Renal pelvis (tissue), 4 donors: Measurements from ENCODE around the gene HNRNPA2B1. TPM values are rescaled to one million over a fixed set of nuclear protein-coding genes. Genes with fewer than 3 reads are reported as not detected.
"Not testable (repeated sequence)": the region's sequence is repeated elsewhere in the genome, so short reads cannot be mapped to it uniquely, and the experiment has no call there.

Experiments
- DNase-seq: peaks from one replicate; pipeline ENCODE4 v3.0.0-alpha.2; 2013
- polyA plus RNA-seq, 3 donors: library from polyadenylated mRNA; unstranded; fragments of 120-200 nt; gene quantifications; one replicate each; pipeline ENCODE4 v1.2.1, GENCODE V29; 2013; ENCODE audit not compliant: insufficient read length in 3 of 3

HNRNPA2B1 gene
- polyA plus RNA-seq, 3 donors, result 1,492 to 1,725 (median 1,529) TPM

DNA sequence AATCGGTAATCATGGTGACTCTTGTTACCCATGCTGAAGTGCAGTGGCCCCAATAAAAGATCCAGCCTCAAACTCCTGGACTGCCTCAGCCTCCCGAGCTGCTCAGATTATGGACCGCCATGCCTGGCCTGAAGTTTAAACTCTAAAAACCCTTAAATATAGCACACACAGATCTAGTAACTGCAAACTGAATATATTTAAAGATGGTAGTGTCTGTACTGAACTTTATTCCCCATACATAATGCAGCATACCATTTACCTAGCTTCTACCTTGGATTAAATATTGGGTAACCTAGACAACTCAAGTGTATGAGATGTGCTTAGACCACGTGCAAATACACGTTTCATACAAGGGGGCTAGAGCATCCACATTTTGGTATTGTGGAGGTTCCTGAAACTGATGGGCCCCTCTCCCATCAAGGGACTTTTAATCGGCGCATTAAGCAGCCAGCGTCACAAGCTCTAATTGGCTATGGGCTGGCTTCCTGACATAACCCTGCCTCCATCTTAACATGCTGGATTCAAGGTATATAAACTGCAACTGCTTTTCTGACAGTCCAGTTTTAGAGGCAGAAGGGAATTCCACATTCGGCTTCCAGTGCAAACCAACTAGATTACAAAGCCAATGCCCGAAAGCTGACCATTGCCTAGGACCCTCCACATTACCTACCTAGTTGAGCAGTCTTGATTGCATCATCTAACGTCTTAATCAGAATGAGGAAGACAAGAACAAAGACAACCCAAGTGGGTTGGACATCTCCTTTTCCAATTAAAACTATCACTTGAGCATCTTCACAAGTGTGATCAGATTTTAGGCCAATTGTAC is 13.0 kb downstream of the HNRNPA2B1 start:
- no peak for DNase-seq

DNA sequence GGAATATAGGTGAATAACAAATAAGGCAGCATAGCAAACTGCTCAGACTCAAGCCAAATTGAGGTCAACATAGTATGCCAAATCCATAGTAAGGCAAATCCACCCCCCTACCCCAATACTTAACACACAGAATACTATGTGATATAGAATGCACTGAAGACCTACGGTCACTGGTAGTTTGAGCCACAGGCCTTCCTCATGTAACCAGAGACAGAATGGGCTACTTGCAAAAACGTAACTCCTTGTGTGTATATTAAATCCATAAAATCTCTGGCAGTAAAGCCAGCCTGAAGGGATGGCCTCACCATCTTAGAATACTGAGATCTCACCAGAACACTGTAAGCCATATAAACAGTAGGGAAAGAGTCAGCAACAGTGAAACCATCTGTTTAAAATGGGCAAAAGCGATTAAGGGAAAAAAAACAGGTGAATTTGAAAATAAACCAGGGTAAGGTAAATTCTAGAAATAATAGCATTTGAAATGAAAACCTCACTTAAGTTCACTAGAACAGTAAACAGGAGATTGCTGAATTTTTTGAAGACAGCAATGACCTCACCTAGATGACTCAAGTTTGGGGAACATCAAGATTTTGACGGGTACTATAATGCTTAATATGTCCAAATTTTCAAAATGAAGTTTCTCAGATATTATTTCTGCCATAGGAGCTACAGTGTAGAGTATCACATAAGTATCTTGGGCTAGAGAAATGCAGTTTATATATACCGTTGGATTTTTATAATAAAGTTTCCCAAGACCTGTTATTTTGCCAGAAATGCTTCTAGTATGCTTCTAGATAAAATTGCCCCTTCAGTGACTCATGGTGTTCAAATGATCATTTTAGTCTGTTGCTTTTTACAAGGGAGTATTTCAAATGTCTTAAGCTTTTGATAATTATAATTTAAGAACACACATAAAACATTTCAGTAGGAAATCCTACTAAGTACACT is 13.9 kb downstream of the HNRNPA2B1 start:
- no peak for DNase-seq

DNA sequence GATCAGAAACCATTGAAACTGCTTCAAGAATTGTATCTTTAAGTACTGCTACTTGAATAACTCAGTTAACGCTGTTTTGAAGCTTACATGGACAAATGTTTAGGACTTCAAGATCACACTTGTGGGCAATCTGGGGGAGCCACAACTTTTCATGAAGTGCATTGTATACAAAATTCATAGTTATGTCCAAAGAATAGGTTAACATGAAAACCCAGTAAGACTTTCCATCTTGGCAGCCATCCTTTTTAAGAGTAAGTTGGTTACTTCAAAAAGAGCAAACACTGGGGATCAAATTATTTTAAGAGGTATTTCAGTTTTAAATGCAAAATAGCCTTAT is 14.7 kb downstream of the HNRNPA2B1 start:
- no peak for DNase-seq

DNA sequence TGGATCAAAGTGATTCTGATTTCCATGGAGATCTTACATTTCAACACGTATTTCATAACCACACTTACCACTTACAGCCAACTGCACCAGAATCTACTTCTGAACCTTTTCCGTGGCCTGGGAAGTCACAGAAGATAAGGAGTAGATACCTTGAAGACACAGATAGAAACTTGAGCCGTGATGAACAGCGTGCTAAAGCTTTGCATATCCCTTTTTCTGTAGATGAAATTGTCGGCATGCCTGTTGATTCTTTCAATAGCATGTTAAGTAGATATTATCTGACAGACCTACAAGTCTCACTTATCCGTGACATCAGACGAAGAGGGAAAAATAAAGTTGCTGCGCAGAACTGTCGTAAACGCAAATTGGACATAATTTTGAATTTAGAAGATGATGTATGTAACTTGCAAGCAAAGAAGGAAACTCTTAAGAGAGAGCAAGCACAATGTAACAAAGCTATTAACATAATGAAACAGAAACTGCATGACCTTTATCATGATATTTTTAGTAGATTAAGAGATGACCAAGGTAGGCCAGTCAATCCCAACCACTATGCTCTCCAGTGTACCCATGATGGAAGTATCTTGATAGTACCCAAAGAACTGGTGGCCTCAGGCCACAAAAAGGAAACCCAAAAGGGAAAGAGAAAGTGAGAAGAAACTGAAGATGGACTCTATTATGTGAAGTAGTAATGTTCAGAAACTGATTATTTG is 15.3 kb downstream of the HNRNPA2B1 start:
- DNase-seq, result no peak

DNA sequence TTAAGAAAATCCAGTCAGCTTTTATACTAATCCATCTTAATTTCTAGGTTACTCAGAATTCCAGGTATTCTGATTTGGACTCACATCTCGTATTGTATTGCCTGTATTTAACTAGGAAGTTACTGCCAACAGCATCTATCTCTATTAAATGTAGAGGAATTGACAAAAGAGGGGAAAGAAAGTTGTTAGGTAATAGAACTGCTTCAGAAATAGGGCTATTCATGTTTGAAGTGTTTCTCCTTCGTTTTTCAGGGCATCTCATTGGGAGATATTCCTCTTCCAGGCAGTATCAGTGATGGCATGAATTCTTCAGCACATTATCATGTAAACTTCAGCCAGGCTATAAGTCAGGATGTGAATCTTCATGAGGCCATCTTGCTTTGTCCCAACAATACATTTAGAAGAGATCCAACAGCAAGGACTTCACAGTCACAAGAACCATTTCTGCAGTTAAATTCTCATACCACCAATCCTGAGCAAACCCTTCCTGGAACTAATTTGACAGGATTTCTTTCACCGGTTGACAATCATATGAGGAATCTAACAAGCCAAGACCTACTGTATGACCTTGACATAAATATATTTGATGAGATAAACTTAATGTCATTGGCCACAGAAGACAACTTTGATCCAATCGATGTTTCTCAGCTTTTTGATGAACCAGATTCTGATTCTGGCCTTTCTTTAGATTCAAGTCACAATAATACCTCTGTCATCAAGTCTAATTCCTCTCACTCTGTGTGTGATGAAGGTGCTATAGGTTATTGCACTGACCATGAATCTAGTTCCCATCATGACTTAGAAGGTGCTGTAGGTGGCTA is 16.1 kb downstream of the HNRNPA2B1 start:
- not testable (repeated sequence) for DNase-seq

DNA sequence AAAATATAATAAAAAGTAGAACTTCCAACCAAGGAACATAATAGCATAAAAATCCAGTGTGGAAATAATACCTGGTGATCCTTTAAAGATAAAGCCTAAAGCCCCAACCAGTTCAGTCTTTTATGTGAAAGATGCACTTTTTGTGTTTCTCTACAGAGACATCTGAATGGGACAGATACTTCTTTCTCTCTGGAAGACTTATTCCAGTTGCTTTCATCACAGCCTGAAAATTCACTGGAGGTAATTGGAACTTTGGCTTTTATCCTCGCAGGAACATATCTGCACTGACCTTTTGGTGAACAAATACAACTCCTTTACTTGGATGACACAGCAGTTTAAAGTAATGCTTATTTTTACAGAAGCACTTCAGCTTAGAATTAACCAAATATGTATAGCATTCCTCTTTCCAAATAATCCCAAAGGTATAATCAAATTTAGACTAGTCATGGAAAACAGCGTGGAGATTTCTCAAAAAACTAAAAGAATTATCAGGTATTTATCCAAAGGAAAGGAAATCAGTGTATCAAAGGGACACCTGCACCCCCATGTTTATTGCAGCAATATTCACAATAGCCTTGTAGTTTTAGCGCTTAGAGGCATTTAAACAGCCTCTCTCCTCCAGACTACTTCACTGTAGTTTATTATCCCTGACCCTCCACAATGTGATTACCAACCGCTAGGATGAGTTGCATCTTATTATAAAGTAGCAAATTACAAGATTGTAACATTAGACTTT is 16.8 kb downstream of the HNRNPA2B1 start:
- no peak for DNase-seq

DNA sequence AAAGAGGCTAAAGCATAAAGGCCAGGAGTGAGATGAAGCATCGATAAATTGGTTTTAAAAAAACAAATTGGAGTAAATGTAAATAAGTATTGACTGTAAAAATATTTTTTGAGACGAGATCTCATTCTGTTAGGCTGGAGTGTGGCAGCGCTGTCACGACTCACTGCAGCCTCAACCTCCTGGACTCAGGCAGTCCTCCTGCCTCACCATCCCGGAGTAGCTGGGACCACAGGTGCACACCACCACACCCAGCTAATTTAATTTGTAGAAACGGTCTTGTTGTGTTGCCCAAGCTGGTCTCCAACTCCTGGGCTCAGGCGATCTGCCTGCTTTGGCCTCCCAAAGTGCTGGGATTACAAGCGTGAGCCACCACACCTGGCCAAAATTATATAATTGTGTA is 17.8 kb downstream of the HNRNPA2B1 start:
- no peak for DNase-seq

DNA sequence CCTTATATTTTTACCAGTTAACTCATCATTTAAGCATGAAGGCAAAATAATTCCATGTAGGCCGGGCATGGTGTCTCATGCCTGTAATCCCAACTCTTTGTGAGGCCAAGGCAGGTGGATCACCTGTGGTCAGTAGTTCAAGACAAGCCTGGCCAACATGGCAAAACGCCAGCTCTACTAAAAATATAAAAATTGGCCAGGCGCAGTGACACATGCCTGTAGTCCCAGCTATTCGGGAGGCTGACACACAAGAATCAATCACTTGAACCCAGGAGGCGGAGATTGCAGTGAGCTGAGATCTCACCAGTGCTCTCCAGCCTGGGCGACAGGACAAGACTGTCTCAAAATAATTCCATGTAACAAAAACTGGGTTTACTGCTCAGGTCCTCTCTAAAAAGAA is 18.3 kb downstream of the HNRNPA2B1 start:
- DNase-seq, result no peak

DNA sequence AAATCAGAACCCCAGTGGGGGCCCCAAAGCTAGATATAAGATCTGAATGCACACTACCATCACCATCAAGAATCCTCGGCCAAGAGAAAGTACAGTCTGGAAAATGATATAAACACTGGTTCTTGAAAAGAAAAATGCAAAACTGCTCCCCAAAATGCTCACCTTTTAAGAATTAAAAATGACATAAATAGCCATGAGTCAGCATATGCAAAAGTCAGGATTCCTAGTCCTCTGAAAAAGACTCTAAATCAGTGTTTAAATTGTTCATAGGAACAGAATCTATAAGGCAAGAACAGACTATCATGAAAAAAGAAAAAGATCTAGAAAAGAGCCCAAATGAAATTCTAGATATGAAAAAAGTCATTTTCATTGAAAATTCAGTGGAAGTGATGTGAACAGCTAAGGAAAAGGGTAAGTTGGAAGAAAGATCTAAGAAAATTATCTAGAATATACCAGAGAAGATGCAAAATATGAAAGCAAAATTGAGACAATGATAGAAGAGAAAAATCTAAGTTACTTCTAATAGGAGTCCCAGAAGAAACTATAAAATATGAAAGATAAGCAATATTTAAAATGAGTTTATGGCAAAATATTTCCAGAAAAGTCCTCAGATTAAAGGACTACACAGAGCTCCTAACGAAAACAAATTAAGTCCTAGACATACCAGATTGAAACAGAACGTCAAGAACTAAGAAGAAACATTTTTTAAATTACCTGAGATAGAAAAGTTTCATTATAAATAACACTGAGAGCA is 18.9 kb downstream of the HNRNPA2B1 start:
- DNase-seq, result no peak

DNA sequence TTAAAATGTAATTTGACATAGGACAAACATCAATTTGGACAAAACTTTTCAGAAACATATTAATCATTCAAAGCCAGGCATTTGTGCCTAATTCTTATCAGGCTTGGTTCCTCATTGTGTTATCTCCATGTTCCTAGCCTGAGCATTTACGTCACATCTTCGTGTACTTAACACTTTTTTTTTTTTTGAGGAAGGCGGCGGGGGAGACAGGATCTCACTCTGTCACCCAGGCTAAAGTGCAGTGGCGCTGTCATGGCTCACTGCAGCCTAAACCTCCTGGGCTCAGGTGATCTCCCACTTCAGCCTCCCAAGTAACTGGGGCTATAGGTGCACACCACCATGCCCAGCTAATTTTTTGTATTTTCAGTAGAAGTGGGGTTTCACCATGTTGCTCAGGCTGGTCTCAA is 19.8 kb downstream of the HNRNPA2B1 start:
- no peak for DNase-seq

DNA sequence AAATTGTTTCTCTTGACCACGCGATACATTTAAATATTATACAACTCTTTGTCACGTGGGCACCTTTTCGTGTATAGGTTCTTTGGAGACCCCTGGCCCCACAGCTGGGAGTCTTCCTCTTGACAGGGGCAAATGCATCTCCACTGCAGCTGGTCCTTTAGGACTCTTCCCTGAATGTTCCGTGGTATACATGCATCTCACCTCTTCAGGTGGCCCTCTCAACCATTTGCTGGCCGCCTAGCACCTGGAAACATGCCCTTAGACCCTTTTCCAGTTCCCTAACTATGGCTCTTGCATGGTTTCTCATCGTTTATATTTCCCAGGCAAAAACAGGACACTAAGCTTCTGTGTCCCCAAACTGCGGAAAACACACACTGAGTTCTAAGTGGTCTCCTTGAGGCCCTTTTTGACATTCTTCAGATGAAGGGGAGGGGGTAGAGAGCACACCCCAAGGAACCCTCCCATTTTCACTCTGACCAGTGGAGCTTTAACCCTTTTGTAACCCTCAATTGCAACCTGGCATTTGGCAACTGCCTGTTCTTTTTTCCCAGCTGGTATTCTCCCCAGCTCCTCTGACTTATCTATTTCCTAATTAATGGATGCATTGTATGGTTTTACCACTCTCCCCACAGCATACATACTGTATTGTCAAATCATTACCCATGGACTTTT is 20.6 kb downstream of the HNRNPA2B1 start:
- no peak for DNase-seq

DNA sequence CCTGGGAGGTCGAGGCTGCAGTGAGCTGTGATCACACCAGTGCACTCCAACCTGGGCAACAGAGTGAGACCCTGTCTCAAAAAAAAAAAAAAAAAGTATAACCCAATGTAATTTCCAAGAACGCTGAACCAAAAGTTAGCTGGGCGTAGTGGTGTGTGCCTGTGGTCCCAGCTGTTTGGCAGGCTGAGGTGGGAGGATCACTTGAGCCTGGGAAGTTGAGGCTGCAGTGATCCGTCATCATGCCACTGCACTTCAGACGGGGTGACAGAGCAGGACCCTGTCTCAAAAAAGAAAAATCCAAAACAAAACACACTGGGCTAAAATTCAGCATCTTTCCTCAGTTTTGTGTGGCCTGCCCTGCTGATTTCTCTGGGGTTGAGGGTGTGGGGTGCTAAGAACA is 21.1 kb downstream of the HNRNPA2B1 start:
- no peak for DNase-seq

DNA sequence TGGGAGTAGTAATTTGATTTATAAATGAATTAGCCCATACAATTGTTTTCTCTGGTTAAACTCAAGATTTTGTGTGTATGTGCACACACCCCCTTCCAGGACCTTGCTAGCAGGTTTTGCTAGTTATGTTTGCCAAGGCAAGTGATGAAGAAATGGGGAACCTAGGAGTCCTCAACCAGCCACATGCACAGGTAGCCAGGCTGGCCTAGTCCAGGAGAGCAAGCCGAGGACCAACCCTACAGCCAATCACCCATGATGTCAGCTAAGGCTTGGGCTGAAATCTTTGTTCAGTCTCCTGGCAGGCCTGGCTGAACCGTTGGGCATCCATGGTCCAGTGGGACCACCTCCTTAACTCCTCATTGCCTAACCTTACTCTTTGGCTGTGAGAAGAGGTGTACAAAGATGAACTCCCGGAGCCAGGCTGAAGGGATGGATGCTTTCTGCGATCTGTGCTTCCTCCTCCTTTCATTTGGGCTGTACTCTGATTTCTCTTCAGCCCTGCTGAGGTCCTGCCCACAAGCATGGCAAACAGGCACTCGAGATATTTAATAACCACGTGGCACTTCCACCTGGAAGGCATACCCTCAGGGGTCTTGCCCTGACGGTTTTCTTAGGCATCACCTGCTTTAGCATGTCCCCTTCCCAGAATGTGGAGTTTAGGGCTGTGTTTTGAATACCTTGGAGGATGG is 22.1 kb downstream of the HNRNPA2B1 start:
- no peak for DNase-seq

DNA sequence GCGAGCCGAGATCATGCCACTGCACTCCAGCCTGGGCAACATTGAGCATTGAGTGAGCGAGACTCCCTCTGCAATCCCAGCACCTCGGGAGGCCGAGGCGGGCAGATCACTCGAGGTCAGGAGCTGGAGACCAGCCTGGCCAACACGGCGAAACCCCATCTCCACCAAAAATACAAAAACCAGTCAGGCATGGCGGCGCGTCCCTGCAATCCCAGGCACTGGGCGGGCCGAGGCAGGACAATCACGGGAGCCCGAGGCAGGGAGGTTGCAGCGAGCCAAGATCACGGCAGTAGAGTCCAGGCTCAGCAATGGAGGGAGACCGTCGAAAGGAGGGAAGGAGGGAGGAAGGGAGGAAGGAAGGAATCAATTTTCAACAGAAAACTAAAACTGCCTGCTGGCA is 23.3 kb downstream of the HNRNPA2B1 start:
- DNase-seq, result not testable (repeated sequence)

DNA sequence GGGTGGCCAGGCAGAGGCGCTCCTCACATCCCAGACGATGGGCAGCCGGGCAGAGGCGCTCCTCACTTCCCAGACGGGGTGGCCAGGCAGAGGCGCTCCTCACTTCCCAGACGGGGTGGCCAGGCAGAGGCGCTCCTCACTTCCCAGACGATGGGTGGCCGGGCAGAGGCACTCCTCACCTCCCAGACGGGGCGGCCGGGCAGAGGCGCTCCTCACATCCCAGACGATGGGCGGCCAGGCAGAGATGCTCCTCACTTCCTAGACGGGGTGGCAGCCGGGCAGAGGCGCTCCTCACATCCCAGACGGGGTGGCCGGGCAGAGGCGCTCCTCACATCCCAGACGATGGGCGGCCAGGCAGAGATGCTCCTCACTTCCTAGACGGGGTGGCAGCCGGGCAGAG is 23.9 kb downstream of the HNRNPA2B1 start:
- not testable (repeated sequence) for DNase-seq

DNA sequence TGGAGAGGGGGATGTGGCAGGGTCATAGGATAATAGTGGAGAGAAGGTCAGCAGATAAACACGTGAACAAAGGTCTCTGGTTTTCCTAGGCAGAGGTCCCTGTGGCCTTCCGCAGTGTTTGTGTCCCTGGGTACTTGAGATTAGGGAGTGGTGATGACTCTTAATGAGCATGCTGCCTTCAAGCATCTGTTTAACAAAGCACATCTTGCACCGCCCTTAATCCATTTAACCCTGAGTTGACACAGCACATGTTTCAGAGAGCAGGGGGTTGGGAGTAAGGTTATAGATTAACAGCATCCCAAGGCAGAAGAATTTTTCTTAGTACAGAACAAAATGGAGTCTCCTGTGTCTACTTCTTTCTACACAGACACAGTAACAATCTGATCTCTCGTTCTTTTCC is 24.6 kb downstream of the HNRNPA2B1 start:
- not testable (repeated sequence) for DNase-seq

DNA sequence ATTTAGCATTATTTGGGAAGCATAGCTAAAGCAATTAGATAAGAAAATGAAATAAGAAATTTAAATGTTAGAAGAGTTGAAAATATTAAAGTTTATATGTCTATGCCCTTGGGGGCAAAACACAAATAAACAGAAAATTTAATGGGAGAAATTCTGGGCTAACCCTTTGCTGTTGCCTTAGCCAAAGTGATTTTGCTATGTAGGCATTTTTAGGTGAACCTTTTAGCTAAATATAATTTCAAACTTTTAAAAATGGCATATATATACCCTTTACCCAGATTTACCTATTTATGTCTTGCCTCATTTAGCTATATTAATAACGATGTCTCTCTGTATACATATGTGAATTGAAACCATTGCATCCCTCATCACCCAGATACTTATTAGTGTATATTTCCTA is 28.5 kb downstream of the HNRNPA2B1 start:
- no peak for DNase-seq

DNA sequence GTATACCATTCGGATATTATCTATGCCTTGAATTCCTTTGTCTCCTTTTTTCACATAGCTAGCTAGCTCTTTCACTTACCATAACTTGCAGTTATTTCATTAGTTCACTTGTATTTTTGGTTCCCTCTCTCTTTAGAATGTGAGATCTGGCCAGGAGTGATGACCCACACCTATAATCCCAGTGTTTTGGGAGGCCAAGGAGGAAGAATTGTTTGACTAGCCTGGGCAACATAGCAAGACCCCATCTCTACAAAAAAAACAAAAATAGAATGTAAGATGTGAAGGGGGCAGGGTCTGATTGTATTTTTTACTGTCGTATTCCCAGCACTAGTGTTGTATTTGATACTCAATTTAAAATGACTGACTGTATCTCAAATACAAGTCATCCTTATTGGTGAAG is 28.9 kb downstream of the HNRNPA2B1 start:
- no peak for DNase-seq

DNA sequence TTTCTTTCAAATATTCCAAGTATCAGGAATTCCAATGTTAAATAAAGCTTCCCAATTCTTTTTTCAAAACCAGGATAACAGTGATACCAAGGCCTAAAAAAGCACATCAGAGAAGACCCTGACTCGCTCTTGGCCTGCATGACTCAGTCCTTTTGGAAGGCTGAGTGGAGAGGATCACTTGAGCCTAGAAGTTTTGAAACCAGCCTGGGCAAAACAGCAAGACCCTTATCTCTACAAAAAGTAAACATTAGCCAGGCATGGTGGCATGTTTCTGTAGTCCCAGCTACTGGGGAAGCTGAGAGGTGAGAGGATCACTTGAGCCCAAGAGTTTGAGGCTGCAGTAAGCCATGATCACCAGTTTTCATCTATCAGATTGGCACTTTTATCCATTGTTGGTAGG is 29.9 kb downstream of the HNRNPA2B1 start:
- no peak for DNase-seq
